Measurements from ENCODE around the gene STIMATE. TPM values are rescaled to one million over a fixed set of nuclear protein-coding genes. Genes with fewer than 3 reads are reported as not detected.

Gene STIMATE
- total and polyA plus RNA-seq, 9 of the 15 experiments (the other 6 are each of a cell fraction or from before 2014, with no cell fraction given): 0.14 to 7.7 (median 4.9) TPM

DNA sequence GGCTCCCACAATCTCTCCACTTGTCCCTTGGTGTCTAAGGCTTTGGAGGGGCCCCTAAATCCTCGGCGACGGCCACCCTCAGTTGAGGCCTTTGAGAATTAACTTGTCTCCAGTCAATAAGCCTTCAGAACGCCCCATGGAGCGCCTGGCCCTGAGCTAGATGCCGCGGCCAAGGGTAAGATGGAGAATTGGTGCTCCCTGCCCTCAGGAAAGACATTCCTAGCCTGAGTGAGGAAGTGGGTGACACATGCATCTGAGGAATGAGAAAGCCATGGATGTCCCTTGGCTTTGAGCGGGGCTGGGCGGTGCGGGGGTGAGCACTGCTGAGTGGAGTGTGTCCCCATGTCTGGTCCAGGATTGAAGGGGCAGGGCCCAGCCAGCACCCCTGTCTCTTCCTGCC is 80.1 kb downstream of the STIMATE start:
- peaks cover 0 to 5% of the 10 kb centered on the region in 2 experiments; a peak in 2 of 5 replicates for H3K4me1 ChIP-seq (replicated peaks in 1 of 2; ENCODE audit: control insufficient read depth in 2 of 2, insufficient read depth in 2 of 2, low read length in 2 of 2)
- no peak overlapping the region for H2AFZ ChIP-seq (ENCODE audit: low read depth, low read length)
- no peak for FAIRE-seq
- no peak overlapping the region for H3K4me2 ChIP-seq (ENCODE audit: insufficient read depth, low read length)
- H3K4me3 ChIP-seq: no peak overlapping the region
- no TSS peak for BruUV-seq (replicated peaks)
- WGBS (ENCODE audit: insufficient coverage, low coverage, missing lambda C conversion rate): 2% methylated on average over 10 of the region's 10 CpGs
- intact Hi-C loops (cut with micrococcal nuclease): no loop called here
- no peaks in the 10 kb centered on the region for H3K36me3 ChIP-seq (ENCODE audit: control insufficient read depth, insufficient read depth, low read length)
- H3K27ac ChIP-seq (ENCODE audit: extremely low read depth, low read depth, low read length): no peak overlapping the region
- ChIA-PET POLR2A (no interaction called here), CTCF (ENCODE audit: low intra/inter-chr PET ratio) (no interaction called here)
- TF ChIP-seq, protein P1, sequence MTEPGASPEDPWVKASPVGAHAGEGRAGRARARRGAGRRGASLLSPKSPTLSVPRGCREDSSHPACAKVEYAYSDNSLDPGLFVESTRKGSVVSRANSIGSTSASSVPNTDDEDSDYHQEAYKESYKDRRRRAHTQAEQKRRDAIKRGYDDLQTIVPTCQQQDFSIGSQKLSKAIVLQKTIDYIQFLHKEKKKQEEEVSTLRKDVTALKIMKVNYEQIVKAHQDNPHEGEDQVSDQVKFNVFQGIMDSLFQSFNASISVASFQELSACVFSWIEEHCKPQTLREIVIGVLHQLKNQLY (CRISPR knock-in tag; conservative IDR thresholded peaks at IDR 0.05): no peak
- TF ChIP-seq RBM22 (IDR thresholded peaks at IDR 0.05; ENCODE audit: low read depth, low read length, poor library complexity, severe bottlenecking): no peak
- TF ChIP-seq ZNF586 (CRISPR knock-in tag; conservative IDR thresholded peaks at IDR 0.05): no peak
- no peak for TF ChIP-seq ZBTB8A (IDR thresholded peaks at IDR 0.05; ENCODE audit: partially characterized antibody)
- TF ChIP-seq ZFP1 (CRISPR knock-in tag; IDR thresholded peaks at IDR 0.05): no peak
- TF ChIP-seq XRCC3 (IDR thresholded peaks at IDR 0.05): no peak
- no peak for TF ChIP-seq PCBP2 (IDR thresholded peaks at IDR 0.05; ENCODE audit: low read depth, low read length, poor library complexity, severe bottlenecking)
- TF ChIP-seq, protein P2, sequence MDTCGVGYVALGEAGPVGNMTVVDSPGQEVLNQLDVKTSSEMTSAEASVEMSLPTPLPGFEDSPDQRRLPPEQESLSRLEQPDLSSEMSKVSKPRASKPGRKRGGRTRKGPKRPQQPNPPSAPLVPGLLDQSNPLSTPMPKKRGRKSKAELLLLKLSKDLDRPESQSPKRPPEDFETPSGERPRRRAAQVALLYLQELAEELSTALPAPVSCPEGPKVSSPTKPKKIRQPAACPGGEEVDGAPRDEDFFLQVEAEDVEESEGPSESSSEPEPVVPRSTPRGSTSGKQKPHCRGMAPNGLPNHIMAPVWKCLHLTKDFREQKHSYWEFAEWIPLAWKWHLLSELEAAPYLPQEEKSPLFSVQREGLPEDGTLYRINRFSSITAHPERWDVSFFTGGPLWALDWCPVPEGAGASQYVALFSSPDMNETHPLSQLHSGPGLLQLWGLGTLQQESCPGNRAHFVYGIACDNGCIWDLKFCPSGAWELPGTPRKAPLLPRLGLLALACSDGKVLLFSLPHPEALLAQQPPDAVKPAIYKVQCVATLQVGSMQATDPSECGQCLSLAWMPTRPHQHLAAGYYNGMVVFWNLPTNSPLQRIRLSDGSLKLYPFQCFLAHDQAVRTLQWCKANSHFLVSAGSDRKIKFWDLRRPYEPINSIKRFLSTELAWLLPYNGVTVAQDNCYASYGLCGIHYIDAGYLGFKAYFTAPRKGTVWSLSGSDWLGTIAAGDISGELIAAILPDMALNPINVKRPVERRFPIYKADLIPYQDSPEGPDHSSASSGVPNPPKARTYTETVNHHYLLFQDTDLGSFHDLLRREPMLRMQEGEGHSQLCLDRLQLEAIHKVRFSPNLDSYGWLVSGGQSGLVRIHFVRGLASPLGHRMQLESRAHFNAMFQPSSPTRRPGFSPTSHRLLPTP (IDR thresholded peaks at IDR 0.05; ENCODE audit: borderline replicate concordance, extremely low read depth, insufficient read length): no peak
- no peak for TF ChIP-seq HDAC1 (IDR thresholded peaks at IDR 0.05)
- no peak for TF ChIP-seq ZNF175 (CRISPR knock-in tag; IDR thresholded peaks at IDR 0.05; ENCODE audit: low read depth)
- no peak for TF ChIP-seq ZNF830 (CRISPR knock-in tag; IDR thresholded peaks at IDR 0.05)
- no peak for TF ChIP-seq MYC (IDR thresholded peaks at IDR 0.05; ENCODE audit: low read depth, low read length)
- TF ChIP-seq MYC (CRISPR knock-in tag; IDR thresholded peaks at IDR 0.05; ENCODE audit: borderline replicate concordance, low read depth): no peak
- TF ChIP-seq ZC3H11A (IDR thresholded peaks at IDR 0.05; ENCODE audit: low read depth, low read length): no peak
- H3K27me3 ChIP-seq (ENCODE audit: control insufficient read depth in 2 of 2, insufficient read depth in 2 of 2, low read length in 2 of 2): peaks cover 0 to 48% of the 10 kb centered on the region in 2 experiments; a peak in 3 of 5 replicates
- no peaks in the 10 kb centered on the region for H3K9me3 ChIP-seq (replicated peaks; ENCODE audit: control insufficient read depth, insufficient read depth, low read depth, low read length)
- H4K20me1 ChIP-seq (replicated peaks; ENCODE audit: control insufficient read depth, insufficient read depth, low read length): no peaks in the 10 kb centered on the region
- H3K9ac ChIP-seq (ENCODE audit: insufficient read depth in 1 of 2, low read depth in 2 of 2, low read length in 2 of 2): no peak overlapping the region
- no peak for ATAC-seq
- DNase-seq (ENCODE audit: extremely low read depth in 1 of 4, low spot score in 3 of 4): no peak
- H3K9me1 ChIP-seq (ENCODE audit: control insufficient read depth, insufficient read depth, low read length): no peaks in the 10 kb centered on the region
- in situ Hi-C loops (cut with MboI): no loop called here
- no peaks in the 10 kb centered on the region for H3K79me2 ChIP-seq (ENCODE audit: control insufficient read depth, insufficient read depth, low read length)

All from K562 (cell line).